ENCODE results near the gene TUBB1.

- TF ChIP-seq CTCF (IDR thresholded peaks at IDR 0.05): no peak
- no peak for TF ChIP-seq POLR2A (IDR thresholded peaks at IDR 0.05)
Observed at GRCh38 chr20:59044796-59045195, 25.6 kb downstream of the TUBB1 start.

Data from testis (tissue), 2 donors.